Fibroblast of lung (primary cell): ENCODE data around the gene YTHDC2.

Experiments
- CTCF ChIP-seq, 2 donors: IDR thresholded peaks in 1 of 2; conservative IDR thresholded peaks in 1 of 2; 1 replicate in 1 of 2; 2 replicates in 1 of 2; pipeline ENCODE4 v1.5.1; 2011 to 2012; ENCODE audit warnings: low read length in 2 of 2, control low read depth in 1 of 2, inconsistent platforms in 1 of 2, low read depth in 1 of 2, mild to moderate bottlenecking in 1 of 2
- EZH2 ChIP-seq: IDR thresholded peaks from 2 replicates; pipeline ENCODE4 v1.5.1; 2012; ENCODE audit warnings: low read length, control low read depth, mild to moderate bottlenecking; ENCODE audit errors: missing control alignments

GRCh38 chr5:113546703-113547183 is 33.2 kb downstream of the YTHDC2 start:
- TF ChIP-seq CTCF (conservative IDR thresholded peaks at IDR 0.05 in 1 of 2, IDR thresholded peaks at IDR 0.05 in 1 of 2; ENCODE audit: low read depth in 1 of 2, low read length in 2 of 2), result no peak
- TF ChIP-seq EZH2, result no peak
